GM19467 (cell line): ENCODE measurements around the gene EPB41L2.
"Not testable (repeated sequence)": the region's sequence is repeated elsewhere in the genome, so short reads cannot be mapped to it uniquely, and the experiment has no call there.

Experiments
- ATAC-seq: cut with Tn5 transposase; IDR thresholded peaks from one replicate; pipeline ENCODE4 v1.9.1; 2021; ENCODE audit warnings: mild to moderate bottlenecking, moderate library complexity; ENCODE audit not compliant: unreplicated experiment

The EPB41L2 gene

DNA sequence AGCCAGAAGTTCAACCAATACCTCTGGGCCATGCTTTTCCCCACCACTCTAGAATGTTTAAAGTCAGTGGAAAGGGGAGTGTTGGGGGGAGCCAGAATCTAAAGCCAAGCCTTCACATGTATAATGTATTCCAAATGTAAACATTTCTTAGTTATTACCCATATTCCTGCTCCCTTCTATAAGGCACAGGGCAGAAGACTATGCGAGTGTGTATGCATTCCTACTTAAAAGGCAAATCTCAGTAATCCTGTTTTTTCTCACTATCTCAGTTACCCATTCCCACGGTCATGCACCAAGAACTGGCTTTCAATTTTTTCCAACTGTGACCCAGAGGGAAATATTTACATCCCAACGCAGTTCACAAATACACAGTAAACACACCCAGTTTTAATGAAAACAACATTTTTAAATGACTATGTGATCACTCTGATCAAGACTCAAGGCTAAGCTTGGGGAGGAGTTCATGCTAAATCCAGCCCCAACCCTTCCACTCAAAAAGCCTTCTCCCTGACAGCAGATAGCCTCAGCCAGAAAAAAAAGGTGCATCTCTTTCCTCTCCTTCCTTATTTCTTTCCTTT is 57.5 kb downstream of the EPB41L2 start:
- no peak for ATAC-seq

DNA sequence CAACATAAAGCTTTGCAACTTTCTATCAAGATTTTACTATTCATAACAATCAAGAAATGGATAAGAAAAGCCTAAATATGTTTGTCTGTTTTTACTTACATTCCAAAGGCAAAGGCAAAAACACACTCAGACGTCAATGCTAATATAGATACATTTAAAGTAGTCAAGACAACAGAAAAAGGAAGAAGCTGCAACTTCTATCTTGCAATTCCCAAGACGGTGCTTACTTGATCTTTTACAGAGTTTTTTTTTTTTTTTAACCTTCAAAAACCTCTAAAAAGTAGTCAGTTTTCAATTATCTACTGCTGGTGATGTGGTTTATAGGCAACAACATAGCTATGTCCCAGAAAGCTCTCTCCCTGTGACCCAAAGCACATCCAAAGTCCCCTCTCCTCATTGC is 58.1 kb downstream of the EPB41L2 start:
- ATAC-seq = no peak

DNA sequence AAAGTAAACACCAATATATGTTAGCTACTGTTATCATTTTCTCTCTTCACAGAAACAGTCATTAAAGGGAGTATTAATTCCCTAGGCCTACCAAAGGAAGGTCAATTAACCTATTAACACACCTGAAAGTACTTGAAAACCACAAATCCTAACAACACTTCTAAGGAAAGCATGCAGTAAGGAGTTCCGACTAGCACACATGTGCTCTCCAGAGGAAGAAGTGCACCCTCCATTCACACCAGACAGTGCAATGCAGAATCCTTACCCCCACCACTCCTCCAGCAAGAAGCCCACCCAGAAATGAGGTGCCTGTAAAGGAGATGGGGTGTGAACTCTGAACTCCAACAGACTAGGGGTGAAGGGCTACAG is 58.7 kb downstream of the EPB41L2 start:
- ATAC-seq = no peak

DNA sequence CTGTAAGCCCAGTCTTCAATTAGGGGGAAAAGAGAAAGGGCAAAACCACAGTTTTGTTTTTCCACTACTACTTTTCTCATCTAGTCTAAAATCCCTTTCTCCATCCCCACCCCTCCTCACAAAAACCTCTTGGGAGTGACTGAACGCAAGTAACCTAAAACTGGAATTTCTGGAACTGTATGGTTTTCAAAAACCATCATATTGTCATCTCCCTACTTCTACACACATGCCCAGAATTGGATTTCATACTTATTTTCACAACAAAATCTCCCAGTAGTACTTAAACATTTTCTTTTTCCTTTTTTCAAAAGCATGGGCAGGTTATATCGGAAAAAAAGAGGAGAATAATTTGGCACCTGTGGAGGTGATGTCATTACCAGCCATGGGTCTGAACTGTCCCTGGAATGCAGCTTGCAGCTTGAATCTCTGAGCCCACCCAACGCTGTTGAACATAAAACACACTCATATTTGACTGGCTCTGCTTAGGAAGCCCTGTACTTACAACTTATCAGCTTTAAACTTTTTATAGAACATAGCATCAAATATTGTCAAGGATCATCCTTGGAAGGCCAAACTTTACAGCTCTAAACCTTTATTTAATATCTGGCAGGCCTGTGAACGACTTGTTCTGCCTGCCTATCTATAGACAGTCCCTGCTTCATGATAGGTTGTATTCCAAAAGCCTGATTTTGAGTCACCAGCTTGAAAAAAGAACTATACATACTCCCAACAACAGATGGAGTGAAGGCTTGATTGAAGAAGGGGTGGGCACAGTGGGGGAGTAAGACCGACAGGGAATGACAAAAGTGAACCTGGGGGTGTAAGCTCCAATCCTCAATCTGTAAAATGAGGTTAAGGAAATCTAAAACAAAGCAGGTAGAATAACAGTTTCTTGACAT is 59.3 kb downstream of the EPB41L2 start:
- ATAC-seq = no peak

DNA sequence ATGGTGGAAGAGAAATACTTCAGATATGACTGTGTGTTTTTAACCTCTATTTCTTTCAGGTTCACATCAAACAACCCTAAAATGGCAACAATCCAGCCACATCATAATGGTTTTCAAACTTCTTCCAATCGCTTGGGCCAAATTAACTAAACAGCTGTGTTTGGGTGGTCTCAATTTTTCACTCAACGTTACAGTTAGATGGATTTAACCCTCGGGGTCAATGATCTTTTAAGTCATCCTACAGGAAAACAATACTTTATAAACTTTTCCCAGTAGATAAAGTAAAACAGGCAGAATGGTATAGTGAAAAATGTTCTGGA is 60.4 kb downstream of the EPB41L2 start:
- no peak for ATAC-seq

DNA sequence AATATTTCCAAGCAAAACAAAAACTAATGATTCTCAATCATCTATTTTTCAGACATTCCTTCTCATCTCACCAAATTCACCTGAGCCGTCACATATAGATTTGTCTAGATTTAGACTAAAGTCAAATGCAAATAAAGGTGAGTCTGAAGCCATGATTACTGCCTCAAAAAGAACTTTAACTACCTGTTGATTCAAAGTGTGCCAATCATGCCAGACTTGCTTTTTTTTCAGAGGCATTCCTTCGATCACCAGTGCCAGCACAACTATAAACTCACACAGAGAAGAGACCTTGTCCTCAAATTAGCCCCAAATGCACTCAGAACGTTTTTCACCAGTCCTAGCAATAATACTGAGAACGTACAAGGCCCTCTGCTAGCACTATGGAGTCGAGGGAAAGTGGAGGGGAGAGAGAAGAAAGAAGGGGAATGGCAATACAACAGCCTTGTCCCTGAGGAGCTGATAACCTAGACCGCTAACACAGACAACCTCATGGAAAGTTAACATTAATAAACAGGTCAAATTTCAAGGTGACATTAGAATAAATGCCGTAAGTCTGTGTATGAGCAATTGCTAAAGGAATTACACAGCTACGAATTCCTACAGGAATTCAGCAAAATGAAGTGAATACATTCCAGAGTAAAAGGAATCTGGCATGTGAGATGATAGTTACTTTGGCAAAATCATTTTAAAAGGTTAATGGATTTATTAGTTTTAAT is 60.9 kb downstream of the EPB41L2 start:
- no peak for ATAC-seq

DNA sequence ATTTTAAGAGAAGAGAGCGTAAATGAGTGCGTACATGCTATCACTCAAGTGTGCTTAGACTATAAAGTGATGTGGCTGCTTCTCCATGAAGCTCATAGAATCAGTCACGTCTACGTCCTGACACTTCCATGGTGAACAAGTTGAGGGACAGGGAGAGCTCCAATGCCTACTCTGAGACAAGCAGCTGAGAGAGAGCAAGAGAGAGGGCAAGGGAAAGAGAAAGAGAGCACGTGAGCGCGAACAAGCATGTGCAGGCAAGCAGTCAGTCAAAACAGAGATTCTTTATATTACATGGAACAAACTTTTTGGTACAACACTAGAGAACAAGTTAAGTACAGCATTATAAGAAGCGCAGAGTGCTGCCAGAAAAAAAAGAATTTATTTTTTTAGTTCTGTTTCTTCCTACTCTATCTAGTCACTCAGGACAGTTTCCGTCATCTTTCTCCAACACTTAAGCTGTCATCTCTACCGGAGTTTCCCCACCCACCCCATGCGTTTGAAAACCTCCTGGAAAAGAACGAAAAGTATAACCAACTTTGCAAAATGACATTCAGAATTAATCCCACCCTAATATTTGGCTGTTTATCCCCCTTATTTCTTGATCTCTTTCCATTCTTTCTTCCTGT is 61.8 kb downstream of the EPB41L2 start:
- ATAC-seq = no peak

DNA sequence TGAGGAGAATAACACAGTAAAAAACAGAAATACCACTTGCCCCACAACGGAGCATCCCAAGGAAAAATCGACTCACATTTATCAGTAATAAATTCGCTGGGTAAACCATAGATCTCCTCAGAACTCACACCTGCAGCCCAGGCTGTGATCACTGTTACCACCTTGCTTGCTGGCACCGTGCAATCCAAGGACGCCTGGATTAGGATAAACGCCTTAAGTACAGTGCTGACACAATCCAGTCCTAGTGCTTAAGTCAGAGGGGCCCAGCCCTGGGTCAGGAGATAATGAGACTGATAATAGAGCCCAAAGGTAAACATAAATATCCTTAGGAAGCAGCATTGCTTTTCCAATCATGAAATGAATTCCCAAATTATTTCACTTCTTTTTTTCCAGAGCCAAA is 62.5 kb downstream of the EPB41L2 start:
- ATAC-seq = no peak

DNA sequence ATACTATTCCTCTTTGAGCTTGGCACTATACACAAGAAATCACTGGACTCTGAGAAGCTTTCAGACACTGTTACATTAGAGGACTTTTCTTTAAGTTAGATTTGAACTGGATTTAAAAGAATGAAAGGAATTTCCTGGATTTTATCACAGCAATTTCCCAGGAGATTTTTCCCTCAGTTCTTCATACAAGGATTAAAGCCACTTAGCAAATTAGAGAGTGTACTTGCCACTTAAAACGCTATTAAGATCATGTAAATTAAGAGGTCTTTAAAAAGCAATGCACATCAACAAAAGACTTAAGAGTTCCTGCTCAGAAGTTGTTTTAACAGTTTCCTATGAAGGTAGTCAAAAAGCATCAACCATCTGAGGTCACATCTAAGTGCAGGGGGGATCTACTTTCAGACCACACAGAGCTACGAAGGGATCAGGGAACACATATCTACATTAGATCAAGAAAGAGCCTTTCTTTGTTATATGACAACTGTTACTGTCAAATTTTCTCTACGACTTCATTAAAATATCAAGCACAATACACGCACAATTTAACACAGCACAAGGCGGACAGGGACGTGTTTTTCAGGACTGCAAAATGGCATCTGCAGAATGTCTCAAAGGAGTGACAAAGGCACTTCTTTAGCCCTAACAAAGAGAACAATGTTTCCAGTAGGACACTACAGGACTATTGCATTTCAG is 65.8 kb downstream of the EPB41L2 start:
- ATAC-seq = no peak

DNA sequence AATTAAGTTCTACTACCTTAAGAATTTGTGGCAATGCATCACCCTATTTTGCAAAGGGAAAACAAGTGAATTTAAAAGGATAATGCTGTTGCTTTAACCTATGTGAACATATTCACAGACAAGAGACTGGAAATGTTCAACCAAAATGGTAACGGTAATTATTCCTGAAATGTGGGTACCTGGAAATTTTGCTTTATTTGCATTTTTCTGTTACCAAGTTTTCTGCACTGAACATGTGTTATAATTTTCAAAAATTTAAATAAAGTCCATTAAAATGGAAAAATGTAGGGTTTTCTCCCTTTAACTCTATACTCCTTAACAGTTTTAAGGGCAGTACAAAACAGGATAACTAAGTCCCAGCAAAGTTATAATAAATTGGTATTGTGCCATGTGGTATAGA is 66.4 kb downstream of the EPB41L2 start:
- ATAC-seq = no peak

DNA sequence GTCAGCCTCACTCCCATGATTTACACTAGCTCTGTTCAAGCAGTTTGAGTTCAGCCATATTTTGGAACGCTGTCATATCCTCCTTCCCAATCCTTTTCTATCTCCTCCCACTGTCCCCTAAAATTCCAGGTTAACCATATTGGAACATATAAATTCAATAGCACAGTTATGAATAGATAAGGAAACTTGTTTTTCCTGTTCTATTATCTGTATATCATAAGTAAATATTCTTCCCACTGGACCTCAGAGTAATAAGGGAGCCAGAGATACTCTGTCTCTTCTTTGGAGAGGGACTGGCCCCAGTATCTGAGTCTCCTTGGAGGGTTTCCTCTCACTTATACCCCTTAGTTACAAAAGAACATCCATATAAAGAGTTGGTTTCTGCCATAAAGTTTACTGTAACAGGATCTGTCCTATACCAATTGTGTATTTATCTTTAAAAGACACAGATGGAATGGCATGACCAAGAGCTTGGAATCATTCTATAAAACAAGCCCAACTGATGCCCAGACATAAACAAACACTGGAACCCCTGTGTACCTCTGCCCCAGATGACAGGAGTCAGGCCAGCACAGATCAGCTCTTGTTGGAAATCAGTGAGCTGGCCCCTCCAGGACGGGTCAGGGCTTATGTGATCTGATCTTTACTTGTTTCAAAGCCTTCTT is 67.1 kb downstream of the EPB41L2 start:
- no peak for ATAC-seq

DNA sequence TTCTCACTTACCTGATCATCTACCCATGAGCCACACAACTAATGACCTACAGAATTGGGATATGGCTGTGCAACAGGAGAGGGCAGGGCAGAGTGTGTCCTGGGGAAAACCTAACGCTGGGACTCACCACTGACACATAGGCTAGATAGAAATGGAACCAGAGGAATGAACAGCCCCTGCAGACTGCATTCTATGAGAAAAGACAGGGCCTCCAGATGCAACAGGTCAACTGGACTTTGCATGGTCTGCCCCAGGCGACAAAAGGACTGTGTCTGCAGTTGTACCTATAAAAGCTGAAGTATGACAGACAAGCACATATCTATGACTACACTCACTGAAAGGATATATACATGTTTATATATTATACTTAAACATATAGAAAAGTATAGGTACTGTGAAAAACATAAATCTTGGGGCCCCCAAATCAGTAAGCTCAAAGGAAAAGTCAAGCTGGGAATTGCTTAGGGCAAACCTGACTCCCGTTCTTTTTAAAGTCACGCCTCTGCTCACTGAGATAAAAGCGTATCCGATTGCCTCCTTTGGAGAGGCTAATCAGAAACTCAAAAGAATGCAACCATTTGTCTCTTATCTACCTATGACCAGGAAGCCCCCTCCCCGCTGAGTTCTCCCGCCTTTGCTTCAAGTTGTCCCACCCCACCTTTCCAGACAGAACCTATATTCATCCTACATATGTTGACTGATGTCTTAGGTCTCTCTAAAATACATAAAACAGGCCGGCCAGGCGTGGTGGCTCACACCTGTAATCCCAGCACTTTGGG is 68.5 kb downstream of the EPB41L2 start:
- ATAC-seq = no peak

DNA sequence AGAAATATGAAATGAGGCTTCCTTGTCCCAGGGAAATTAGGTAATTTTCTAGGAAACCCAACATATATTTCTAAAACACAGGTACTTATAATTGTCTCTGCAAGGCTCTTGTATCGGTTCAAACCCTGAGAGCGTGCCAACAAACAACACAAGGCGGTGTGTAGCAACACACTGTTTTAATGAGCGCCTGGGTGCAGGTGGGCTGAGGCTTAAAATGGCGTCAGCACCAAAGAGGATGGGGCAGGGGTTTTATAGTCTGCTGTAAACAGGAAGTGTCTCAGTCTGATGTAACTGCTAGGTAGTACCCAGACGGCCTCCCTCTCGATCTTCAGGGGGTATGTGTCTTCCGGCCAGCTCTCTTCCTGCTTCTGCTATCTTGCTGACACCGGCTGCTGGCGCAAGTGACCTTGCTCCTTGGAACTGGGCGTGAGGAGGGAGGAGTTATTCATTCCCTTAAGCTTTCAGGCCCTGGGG is 69.7 kb downstream of the EPB41L2 start:
- no peak for ATAC-seq

DNA sequence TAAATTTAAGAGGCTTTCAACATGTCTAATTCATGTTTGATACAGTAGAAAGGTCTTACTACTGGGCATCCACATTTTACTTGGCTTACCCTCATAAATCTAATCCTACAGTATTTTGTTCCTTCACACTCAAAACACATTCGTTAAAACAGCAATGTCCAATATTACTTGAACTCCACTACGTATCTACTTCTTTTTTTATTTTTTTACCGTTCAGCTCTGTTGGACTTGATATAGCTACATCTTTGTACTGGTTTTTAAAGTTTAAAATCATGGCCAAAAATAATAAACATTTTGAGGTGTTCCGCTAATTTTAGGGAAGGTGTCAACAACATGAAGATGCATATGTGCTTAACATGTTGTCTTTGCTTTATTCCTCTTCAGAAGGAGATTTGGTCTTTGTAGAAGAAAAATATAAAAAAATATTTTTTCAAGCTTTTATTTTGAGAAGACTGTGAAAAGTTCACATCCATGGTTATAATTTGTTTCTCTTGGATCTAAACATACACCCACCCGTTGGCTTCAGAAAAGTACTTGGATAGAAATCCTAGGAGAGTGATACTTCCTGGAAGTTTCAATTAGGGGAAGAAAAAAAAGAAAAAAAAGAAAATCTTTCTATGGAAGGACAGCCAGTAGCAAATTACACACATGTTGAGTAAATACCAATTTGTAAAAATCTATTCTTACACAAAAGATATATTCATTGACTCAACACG is 71.5 kb downstream of the EPB41L2 start:
- ATAC-seq = no peak

DNA sequence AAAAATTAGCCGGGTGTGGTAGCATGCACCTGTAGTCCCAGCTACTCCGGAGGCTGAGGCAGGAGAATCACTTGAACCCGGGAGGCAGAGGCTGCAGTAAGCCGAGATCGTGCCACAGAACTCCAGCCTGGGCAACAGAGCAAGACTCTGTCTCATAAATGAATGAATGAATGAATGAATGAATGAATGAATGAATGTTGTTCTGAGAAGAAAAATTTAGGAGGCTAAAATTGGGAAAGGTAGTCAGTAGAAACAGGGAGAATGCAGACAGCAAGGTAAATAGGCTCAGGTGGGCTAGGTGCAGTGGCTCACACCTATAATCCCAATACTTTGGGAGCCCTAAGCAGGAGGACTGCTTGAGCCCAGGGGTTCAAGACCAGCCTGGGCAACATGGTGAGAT is 75.5 kb downstream of the EPB41L2 start:
- not testable (repeated sequence) for ATAC-seq

DNA sequence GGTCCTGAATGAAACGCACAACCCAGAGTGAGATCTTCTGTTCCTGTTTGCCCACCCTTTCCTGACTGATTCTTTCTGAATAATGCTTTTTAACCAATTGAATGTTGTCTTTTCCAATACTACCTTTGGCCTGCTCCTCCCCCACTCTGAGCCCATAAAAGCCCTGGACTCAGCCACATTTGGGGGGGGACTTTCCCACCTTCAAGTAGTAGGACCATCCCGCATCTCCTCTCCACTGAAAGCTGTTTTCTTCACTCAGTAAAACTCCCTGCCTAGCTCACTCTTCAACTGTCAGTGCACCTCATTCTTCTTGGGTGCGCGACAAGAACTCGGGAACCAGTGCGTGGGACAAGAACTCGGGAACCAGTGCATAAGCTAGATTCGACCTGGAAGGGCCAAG is 77.9 kb downstream of the EPB41L2 start:
- no peak for ATAC-seq

DNA sequence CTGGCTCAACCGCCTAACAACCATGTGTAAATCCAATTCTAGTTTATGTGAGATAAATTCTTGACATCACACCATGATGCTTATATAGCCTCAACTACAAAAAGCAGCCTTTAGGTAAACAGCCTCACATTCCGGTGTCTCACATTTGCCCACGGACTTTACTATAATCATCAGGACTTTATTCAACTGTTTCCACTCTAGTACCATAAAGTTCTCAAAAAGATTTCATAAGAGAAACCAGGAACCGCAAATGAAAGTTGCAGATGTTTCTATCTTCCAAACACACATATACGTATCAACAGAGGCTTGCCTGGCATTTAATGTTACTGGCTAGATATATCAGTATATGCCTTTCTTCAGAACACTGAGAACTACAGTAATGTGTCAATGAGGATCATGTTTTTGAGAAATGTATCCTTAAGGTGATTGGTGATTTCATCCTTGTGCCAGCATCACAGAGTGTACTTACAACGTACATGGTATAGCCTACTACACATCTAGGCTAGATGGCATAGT is 80.0 kb downstream of the EPB41L2 start:
- ATAC-seq = no peak

DNA sequence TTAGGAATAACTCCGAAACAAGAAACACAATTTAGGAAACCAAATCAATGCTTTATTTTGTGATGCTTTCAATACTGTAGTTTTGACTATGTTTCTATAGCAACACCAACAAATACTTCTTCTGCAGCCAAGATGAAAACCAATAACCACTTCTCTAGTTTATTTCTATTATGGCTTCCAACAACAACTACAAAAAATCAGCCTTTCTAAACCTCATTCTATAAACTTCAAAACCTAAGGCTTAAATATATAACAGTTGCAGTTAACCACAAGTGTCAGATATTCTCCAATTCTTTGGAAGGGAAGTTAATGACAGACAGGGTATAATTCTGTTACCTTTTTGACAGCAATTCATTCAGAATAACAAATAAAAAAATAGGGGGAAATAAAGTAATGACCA is 80.9 kb downstream of the EPB41L2 start:
- no peak for ATAC-seq

DNA sequence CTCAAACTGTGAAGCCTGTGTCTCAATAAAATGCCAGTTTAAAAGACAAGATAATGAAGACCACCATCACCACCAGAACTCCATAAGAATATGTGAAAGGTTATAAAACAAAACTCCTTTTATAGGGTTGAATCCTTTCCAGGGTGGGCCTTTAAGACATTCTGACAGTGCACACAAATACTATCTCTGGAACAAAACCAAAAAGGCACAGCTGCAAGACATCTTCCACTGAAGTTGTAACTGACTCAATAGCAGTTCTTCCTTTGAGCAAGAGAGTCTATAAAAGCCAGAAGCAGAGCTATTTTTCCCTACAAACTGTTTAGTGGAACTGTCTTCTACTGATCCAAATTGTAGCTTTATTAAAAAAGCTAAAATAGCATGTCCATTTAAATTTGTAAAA is 81.6 kb downstream of the EPB41L2 start:
- ATAC-seq = no peak
